ENCODE measurements around the gene KLF7. TPM values are rescaled to one million over a fixed set of nuclear protein-coding genes. Genes with fewer than 3 reads are reported as not detected.

KLF7 gene
- total and polyA plus RNA-seq, 2 donors (not counting 3 experiments of a cell fraction or from before 2014, with no cell fraction given): 32.8 to 42.9 TPM

GRCh38 chr2:207077266-207077665 is 88.5 kb downstream of the KLF7 start:
- dilution Hi-C loops (cut with MboI; ENCODE audit: extremely low pct_ligation_motif_present, low sequenced_read_pairs) (no loop called here), intact Hi-C loops (cut with micrococcal nuclease) (no loop called here)
- FAIRE-seq: no peak
- peaks cover 26% of the 10 kb centered on the region for H3K4me1 ChIP-seq (ENCODE audit: control insufficient read depth, extremely low read depth, insufficient read depth, low read length)
- CTCF ChIA-PET: interaction anchor here (1.2 kb wide), 1 partner anchor 12 kb away, joined by 3 read pairs; no protein-coding TSS in a partner anchor
- H3K9me1 ChIP-seq (replicated peaks; ENCODE audit: control insufficient read depth, extremely low read depth, insufficient read depth, low read length): no peaks in the 10 kb centered on the region
- H4K20me1 ChIP-seq (replicated peaks; ENCODE audit: control insufficient read depth, extremely low read depth, insufficient read depth, low read length): no peaks in the 10 kb centered on the region
- no peaks in the 10 kb centered on the region for H3K9me3 ChIP-seq (replicated peaks; ENCODE audit: control insufficient read depth, insufficient read depth, low read length)
- no peak overlapping the region for H3K4me3 ChIP-seq (replicated peaks in 1 of 3; ENCODE audit: insufficient read depth in 1 of 3, low read depth in 1 of 3, low read length in 3 of 3)
- POLR2A ChIA-PET: no interaction called here
- H3K27me3 ChIP-seq (ENCODE audit: control insufficient read depth in 2 of 2, insufficient read depth in 2 of 2, low read length in 2 of 2): no peaks in the 10 kb centered on the region
- no peak overlapping the region for H3K4me2 ChIP-seq (ENCODE audit: insufficient read depth, low read length)
- no peak overlapping the region for H3K9ac ChIP-seq (replicated peaks; ENCODE audit: extremely low read depth, insufficient read depth, low read length)
- no TSS peak for BruUV-seq (replicated peaks)
- TF ChIP-seq FOS (IDR thresholded peaks at IDR 0.05; ENCODE audit: borderline replicate concordance, insufficient read depth, low read length): no peak
- peaks cover 3% of the 10 kb centered on the region for H3K79me2 ChIP-seq (ENCODE audit: control insufficient read depth, insufficient read depth, low read length)
- no peak overlapping the region for H3K27ac ChIP-seq (ENCODE audit: insufficient read depth, low read depth, low read length)
- DNase-seq (ENCODE audit: low read depth, low spot score): no peak
- H3K36me3 ChIP-seq (ENCODE audit: control insufficient read depth in 2 of 2, extremely low read depth in 1 of 2, insufficient read depth in 2 of 2, low read length in 2 of 2): peaks cover 11 to 13% of the 10 kb centered on the region in 2 experiments
- H2AFZ ChIP-seq (ENCODE audit: low read depth, low read length): no peak overlapping the region

- intact Hi-C loops (cut with micrococcal nuclease): loop anchor here (2.0 kb wide), 2 partner anchors 59 to 67 kb away; no protein-coding TSS in a partner anchor
Observed at GRCh38 chr2:207075456-207075855, 90.3 kb downstream of the KLF7 start.

More at GRCh38 chr2:207075456-207075855, 90.3 kb downstream of the KLF7 start:
- CTCF ChIA-PET: interaction anchor here (1.5 to 3.2 kb wide), 5 partner anchors 11 to 397 kb away, joined by 4 to 34 read pairs (median 8); no protein-coding TSS in a partner anchor
- Histone ChIP-seq H3K36me3 (ENCODE audit: control insufficient read depth in 2 of 2, extremely low read depth in 1 of 2, insufficient read depth in 2 of 2, low read length in 2 of 2) (peaks cover 6 to 7% of the 10 kb centered on the region in 2 experiments), H3K4me3 (replicated peaks in 1 of 3; ENCODE audit: insufficient read depth in 1 of 3, low read depth in 1 of 3, low read length in 3 of 3) (no peak overlapping the region), H3K9me3 (replicated peaks; ENCODE audit: control insufficient read depth, insufficient read depth, low read length) (no peaks in the 10 kb centered on the region), H3K27ac (ENCODE audit: insufficient read depth, low read depth, low read length) (no peak overlapping the region), H2AFZ (ENCODE audit: low read depth, low read length) (no peak overlapping the region), H3K4me2 (ENCODE audit: insufficient read depth, low read length) (peak overlapping the region; percentile 9), H3K27me3 (ENCODE audit: control insufficient read depth in 2 of 2, insufficient read depth in 2 of 2, low read length in 2 of 2) (no peaks in the 10 kb centered on the region), H3K9ac (replicated peaks; ENCODE audit: extremely low read depth, insufficient read depth, low read length) (no peak overlapping the region), H3K79me2 (ENCODE audit: control insufficient read depth, insufficient read depth, low read length) (no peaks in the 10 kb centered on the region), H3K4me1 (ENCODE audit: control insufficient read depth, extremely low read depth, insufficient read depth, low read length) (peaks cover 23% of the 10 kb centered on the region), H4K20me1 (replicated peaks; ENCODE audit: control insufficient read depth, extremely low read depth, insufficient read depth, low read length) (no peaks in the 10 kb centered on the region), H3K9me1 (replicated peaks; ENCODE audit: control insufficient read depth, extremely low read depth, insufficient read depth, low read length) (no peaks in the 10 kb centered on the region)
- no peak for FAIRE-seq
- POLR2A ChIA-PET: interaction anchor here (2.1 kb wide), 1 partner anchor 90 kb away, joined by 18 read pairs; the partner anchor contains the start of gene KLF7
- DNase-seq (ENCODE audit: low read depth, low spot score): peak; percentile 39
- dilution Hi-C loops (cut with MboI; ENCODE audit: extremely low pct_ligation_motif_present, low sequenced_read_pairs): no loop called here
- TF ChIP-seq JUN (IDR thresholded peaks at IDR 0.05; ENCODE audit: borderline replicate concordance, insufficient read depth, insufficient read length, low read depth) (no peak), GATA2 (IDR thresholded peaks at IDR 0.05; ENCODE audit: insufficient read depth, insufficient read length, low read depth, low read length) (no peak), FOS (IDR thresholded peaks at IDR 0.05; ENCODE audit: borderline replicate concordance, insufficient read depth, low read length) (no peak), POLR2AphosphoS5 (IDR thresholded peaks at IDR 0.05; ENCODE audit: insufficient read depth, low read depth, low read length) (no peak), CTCF (IDR thresholded peaks at IDR 0.05; ENCODE audit: extremely low read depth in 1 of 2, insufficient read depth in 1 of 2, low read depth in 1 of 2, low read length in 2 of 2) (no peak), MAX (IDR thresholded peaks at IDR 0.05; ENCODE audit: insufficient read depth, insufficient read length) (no peak), MYC (IDR thresholded peaks at IDR 0.05; ENCODE audit: low read depth, low read length) (no peak), POLR2A (IDR thresholded peaks at IDR 0.05; ENCODE audit: low read depth, low read length) (no peak), EZH2 (IDR thresholded peaks at IDR 0.05; ENCODE audit: borderline replicate concordance, low read depth, low read length, severe bottlenecking) (no peak)
- no TSS peak for BruUV-seq (replicated peaks)
